ENCODE measurements around the gene FNDC3B. TPM values are rescaled to one million over a fixed set of nuclear protein-coding genes. Genes with fewer than 3 reads are reported as not detected.

The FNDC3B gene
- total RNA-seq, 1 donor from 2014 or later, result 263 TPM

- no peak for DNase-seq (ENCODE audit: extremely low read depth, low read depth, low spot score)
These were observed 143.4 kb downstream of the FNDC3B start for GRCh38 chr3:172182797-172183196.

DNA sequence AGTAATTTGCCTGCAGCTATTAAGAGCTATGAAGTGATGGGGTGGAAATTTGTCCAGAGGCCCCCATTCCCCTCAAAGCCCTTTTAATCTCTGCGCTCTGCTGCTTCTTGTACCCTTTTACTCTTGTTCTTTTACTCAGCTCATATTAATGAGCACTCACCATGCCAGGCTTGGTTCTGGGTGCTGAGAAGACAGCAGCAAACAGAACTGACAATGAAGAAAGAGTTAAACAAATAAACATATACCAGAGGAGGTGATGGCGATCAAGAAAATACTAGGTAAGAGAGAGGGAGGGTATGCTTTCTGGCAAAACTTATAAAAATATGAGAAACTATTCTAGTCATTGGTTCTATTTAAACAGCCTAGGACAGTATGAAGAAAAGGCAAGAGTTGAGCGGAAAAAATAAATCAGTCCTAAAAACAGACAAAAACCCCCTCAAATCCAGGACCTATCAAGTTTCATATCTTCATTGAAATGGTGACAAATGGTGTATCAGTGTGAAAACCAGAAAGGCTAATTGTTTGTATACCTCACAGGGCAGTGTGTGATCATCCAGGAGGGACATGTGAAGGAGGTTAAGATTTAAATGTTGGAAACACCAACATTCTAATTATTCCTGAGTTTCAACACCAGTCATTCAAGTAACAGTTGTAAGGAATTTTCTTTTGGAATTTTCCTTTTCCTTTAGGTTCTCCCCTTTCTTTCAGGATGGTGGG lies 144.9 kb downstream of the FNDC3B start:
- no peak for DNase-seq (ENCODE audit: extremely low read depth, low read depth, low spot score)

DNA sequence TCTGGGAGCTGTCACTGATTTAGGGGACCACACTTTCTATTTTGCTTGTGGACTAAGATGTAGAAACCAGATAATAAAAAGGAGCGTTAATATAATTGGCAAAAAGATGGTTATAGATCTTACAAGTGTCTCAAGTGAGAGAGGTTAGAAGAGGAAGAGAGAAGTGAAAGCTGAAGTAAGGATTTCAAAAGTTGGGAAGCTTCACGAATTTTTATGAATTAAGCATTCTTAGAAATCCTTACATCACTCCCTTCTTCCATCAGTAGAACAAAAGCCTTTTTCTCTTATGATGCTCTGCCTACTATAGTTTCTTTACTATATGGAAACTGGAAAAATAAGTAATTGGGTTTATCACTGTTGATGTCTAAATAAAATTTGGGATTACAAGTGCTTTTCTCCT lies 146.5 kb downstream of the FNDC3B start:
- no peak for DNase-seq (ENCODE audit: extremely low read depth, low read depth, low spot score)

GRCh38 chr3:172186607-172187006 lies 147.2 kb downstream of the FNDC3B start:
- DNase-seq (ENCODE audit: extremely low read depth, low read depth, low spot score), result no peak

- no peak for DNase-seq (ENCODE audit: extremely low read depth, low read depth, low spot score)
These were observed 148.1 kb downstream of the FNDC3B start for GRCh38 chr3:172187511-172187910.

- no peak for DNase-seq (ENCODE audit: extremely low read depth, low read depth, low spot score)
These were observed 149.1 kb downstream of the FNDC3B start for GRCh38 chr3:172188511-172188910.

DNA sequence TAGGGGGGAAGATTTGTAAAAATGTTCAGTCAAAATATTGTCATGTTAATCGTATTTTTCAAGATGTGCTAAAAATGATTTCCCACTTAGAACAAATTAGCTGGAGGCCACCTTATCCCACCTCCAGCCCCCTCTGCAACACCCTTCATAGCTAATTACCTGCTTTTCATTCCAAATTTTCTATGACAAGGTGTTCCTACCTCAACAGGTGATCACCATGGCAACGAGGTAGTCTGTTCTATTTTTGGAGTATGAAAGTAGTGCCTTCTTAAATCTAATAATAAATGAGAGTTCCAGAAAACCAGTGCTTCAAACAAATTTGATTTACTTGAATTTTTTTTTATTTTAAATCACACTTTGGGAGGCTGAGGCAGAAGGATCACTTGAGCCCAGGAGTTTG lies 149.8 kb downstream of the FNDC3B start:
- DNase-seq (ENCODE audit: extremely low read depth, low read depth, low spot score), result no peak

DNA sequence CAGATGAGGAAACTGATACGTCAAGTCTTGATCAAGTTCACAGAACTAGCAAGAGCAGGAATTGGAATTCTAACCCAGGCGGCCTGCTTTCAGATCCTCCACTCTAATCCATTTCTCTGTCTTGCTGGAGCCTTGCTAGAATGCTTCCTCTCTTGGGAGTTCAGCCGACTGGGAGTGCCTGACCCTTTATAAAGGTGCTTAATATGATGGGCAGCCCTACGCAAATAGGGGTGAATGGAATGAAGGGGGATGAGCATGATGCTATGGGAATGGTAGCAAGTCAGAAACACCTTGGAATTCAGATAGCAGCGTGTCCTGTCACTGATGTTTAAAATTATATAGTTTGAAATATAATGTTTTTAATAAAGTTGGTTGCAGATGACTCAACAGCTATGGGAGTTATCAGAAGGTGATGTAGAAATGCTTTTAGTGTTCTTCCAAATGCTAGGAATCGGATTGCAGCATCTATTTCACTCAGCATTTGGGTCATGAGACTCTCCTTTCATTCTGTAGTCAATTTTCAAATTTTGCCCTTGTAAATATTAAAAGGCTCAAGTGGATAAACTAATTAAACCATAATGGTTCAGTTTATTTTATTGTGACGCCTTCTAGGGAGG lies 150.7 kb downstream of the FNDC3B start:
- DNase-seq (ENCODE audit: extremely low read depth, low read depth, low spot score), result no peak

DNA sequence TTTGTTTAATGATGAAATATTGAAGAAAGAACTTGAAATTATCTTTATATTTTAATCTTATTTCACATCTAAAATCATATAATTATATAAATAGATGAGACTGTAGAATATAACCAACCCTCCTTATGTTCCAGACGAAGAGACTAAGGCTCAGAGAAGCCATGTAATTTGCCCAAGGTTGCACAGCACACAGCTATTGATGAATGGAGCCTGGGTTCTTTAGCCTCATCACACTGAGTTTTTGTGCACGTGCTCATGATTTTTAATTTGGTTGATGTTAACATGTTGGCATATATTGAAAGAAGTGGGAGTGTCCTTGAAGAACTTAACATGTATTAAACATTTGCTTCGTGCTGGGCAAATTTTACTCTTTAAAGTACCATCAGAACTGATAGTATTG lies 151.6 kb downstream of the FNDC3B start:
- DNase-seq (ENCODE audit: extremely low read depth, low read depth, low spot score), result no peak

- DNase-seq (ENCODE audit: extremely low read depth, low read depth, low spot score), result no peak
These were observed 152.3 kb downstream of the FNDC3B start for GRCh38 chr3:172191629-172192028.

DNA sequence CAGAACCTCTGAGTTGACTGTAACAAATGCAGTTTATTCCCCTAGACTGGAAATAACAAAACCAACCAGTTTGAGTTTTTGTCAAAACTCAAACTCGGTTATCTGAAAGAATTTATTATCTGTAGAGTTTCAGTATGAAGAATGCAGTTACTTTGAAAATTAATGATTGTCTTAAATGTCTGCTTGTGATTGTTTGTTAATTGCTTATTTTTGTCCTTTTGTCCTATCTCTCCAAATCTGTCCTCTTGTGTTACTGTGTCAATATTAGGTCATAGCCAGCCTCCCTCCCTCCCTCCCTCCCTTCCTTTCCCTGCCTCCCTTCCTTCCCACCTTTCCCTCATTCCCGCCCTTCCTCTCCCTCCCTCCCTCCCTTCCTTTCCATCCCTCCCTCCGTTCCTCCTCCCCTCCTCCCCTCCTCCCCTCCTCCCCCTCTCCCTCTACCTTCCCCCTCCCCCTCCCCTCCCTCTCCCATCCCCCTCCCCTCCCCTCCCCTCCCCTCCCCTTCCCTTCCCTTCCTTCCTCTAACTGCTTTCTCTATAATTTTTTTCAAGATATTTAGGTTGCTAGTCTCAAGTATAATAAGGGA lies 153.5 kb downstream of the FNDC3B start:
- no peak for DNase-seq (ENCODE audit: extremely low read depth, low read depth, low spot score)

DNA sequence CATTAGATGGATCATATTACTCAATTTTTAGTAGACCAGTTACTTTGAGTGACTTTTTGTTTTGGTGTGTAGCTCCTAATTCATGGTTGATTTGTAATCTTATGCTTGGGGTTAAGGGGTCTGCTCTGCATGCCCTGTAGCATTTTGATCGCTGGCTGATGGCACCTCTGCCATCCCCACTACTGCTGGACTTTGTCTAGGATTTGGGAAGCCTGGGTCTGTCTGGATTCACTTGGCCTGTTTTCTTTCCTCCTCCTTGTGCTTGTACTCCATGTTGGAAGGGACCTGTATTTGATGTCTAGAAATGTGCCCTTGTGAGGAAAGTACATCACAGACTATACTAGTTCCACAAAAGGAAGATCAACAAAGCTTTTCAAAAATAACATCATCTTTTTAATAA lies 154.1 kb downstream of the FNDC3B start:
- DNase-seq (ENCODE audit: extremely low read depth, low read depth, low spot score), result no peak

DNA sequence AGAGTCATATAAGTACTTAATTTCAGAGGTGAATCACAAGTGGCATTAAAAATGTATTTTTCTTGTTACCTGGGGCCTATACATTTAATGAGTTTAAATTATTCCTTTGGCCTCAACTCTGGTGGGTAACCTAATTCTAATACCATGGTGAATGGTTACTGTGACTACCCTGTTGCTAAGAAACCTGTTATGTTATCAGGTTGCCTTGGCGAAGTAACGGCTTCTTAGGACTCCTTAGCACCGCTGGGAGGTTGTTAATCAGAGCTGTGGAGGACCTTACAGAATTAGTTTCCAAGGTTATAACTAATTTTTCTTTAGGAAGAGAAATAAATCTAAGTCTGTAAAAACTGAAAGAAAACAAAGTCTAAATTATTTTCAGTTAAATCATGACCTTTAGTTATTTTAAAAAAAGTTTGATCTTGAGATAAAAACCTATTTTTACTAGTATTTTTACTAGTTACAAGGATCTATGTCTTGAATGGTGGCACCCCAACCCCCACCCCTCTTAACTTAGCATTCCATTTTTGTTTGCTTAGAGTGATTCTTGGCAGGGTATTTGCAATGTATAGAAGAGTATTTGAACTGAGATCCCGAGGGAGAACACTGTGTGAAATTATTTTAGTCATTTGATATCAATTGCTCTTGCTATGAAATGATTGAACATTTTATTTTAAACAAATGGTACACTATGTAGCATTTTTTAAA lies 155.5 kb downstream of the FNDC3B start:
- no peak for DNase-seq (ENCODE audit: extremely low read depth, low read depth, low spot score)

DNA sequence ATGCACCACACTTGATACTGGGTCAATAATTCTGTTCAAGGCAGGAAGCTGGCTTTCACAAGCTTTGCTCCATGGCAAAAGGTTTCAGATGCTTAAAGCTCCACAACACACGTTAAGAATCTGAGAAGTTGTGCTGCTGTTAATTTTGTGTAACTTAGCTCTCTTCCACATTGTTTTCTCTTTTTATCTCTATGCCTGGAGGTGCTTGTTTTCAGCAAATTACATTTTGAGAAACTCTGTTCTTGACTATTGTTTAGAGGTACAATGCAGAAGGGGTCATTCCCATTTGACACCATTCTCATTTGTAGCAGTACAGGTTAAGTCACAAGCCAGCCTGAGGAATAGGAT lies 156.0 kb downstream of the FNDC3B start:
- DNase-seq (ENCODE audit: extremely low read depth, low read depth, low spot score), result no peak

DNA sequence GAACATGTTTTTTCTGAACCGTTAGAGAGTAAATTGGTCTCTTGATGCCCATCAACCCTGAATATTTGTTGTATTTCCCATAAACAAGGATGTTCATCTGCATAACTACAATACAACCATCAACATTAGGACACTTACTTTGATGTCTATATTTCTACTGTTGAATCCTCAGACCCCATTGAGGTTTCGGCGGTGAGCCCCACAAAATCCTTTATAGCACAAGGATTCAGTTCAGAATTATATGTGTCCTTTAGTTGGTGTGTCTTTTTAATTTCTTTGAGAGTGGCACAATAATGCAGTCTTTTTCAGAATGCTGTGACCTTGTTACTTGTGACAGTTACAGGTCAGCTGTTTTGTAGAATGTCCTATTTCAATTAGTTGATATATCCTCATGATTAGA lies 158.0 kb downstream of the FNDC3B start:
- no peak for DNase-seq (ENCODE audit: extremely low read depth, low read depth, low spot score)

DNA sequence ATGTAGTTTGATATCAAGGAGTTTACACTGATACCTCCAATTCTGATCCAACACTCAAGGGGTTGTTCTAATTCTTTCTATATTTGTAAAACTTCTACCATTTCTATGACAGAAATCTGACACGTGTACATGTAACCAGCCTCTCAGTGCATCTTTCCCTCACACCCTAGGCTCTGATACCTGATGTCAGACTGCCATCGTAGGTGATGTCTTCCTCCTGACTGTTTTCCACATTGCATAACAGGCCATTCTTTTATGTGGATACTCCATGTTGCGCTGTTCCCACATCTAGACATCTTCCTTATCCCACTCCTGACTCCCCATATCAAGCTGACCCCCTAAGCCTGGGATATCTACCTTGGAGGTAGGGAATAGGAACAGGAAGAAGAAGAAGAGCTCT lies 159.1 kb downstream of the FNDC3B start:
- no peak for DNase-seq (ENCODE audit: extremely low read depth, low read depth, low spot score)

DNA sequence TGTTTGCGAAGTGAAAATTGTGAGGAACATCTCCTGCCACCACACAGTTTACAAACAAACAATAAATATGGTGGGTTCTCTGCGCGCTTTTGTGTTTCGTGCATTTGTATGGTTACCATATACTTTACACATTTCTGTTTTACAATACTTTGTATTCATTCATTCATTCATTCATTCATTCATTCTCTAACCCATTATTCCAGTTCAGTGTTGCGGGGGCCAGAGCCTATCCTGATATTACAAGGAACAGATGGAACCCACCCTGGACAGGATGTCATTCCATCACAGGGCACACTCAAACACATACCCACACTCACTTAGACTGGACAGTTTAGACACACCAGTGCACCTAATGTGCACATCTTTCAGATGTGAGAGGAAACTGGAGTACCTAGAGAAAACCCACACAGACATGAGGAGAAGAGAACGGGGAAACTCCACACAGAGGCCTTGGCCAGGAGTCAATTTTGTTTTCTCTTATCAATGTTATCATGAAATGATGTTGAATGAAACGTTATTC lies 160.5 kb downstream of the FNDC3B start:
- DNase-seq (ENCODE audit: extremely low read depth, low read depth, low spot score), result no peak

DNA sequence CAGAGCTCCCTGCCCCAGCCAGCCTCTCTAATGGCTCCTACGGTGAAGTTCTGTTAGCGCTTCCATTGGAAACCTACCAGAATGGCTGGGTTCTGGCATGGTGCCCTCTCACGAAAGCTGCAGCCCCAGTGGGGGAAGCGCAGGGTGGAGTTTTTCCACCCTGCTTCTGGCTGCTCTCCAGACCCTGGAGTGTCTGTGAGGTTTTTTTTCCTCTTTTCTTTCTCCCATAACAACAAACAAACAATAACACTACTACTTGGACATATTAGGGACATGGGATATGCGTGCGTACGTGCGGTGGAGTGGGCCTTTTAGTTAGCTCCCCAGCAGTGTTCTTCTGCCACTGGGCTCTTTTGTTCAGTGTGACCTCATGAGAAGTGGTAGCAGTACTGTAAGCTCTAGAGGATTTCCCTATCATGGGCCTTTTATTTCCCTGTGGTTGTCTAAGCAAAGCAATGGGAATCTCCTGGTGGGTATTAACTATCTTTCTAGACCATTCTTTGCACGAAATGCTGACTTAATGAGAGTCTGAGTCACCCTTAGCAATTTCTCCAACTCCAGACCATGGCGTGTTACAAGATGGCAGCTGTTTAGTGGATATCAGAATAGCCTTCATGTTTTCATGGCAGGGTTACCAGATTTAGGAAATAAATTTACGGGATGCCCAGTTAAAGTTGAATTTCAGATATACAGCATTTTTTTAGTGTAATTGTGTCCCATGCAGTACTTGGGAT lies 161.9 kb downstream of the FNDC3B start:
- peak; percentile 77 for DNase-seq (ENCODE audit: extremely low read depth, low read depth, low spot score)

DNA sequence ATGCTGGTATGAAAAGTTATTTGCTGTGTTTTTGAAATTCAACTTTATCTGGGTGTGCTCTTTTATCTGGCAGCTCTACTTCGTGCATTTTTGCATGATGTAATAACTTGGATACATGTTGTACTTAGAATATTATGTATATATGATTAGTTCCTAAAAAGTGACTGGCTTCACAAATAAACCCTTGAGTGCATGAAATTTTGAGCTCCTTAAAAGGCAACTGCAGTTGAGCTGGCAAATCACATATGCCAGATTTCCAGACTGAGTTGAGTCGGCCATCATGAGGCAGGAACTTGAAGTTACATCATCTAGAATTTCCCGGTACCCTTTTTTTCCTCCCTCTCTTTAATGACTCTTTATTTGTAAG lies 162.5 kb downstream of the FNDC3B start:
- DNase-seq (ENCODE audit: extremely low read depth, low read depth, low spot score), result no peak

DNA sequence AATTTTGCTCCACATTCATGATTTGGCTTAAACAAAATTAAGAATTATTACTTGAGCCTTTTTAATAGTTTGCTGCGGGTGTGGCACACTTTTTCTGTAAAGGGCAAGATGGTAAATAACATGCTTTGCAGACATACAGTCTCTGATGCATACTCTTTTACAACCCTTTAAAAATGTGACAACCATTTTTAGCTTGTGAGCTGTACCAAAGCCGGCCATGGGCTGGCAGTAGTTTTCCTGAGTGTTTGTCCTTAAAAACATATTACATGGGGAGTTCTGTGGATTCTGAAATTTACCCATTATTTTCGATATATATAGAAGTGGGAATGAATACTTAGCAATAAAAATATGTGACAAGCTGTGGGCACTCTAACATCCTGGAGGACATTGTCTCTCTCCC lies 163.4 kb downstream of the FNDC3B start:
- no peak for DNase-seq (ENCODE audit: extremely low read depth, low read depth, low spot score)
